Measurements from ENCODE around the gene GRID2.

GRID2 gene

GRCh38 chr4:93718233-93718632, 1414.5 kb downstream of the GRID2 start:
- no peak for TF ChIP-seq CTCF (IDR thresholded peaks at IDR 0.05)

DNA sequence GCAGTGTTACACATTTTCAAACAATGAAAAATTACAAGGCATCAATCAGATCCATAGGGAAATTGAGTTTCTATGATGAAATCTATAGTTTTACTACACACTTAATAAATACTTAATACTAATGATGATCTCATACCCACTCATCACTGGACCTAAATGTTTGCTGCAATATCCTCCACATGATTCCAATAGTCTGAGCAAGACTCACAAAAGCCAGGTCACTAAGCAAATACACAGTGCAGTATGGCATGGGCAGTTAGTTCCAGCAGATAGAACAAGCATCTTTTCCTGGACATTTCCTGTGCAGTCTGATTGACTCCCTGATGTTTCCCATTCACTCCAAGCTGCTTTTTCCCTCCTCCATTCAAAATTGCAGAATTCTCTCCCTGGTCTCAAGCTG, 1415.8 kb downstream of the GRID2 start:
- TF ChIP-seq CTCF (IDR thresholded peaks at IDR 0.05), result no peak

GRCh38 chr4:93722446-93722845, 1418.7 kb downstream of the GRID2 start:
- TF ChIP-seq CTCF (IDR thresholded peaks at IDR 0.05), result no peak

- no peak for TF ChIP-seq CTCF (IDR thresholded peaks at IDR 0.05)
These were observed 1426.5 kb downstream of the GRID2 start for GRCh38 chr4:93730251-93730650.

GRCh38 chr4:93730760-93731159, 1427.0 kb downstream of the GRID2 start:
- TF ChIP-seq CTCF (IDR thresholded peaks at IDR 0.05), result no peak

GRCh38 chr4:93731456-93731855, 1427.7 kb downstream of the GRID2 start:
- TF ChIP-seq CTCF (IDR thresholded peaks at IDR 0.05), result no peak

DNA sequence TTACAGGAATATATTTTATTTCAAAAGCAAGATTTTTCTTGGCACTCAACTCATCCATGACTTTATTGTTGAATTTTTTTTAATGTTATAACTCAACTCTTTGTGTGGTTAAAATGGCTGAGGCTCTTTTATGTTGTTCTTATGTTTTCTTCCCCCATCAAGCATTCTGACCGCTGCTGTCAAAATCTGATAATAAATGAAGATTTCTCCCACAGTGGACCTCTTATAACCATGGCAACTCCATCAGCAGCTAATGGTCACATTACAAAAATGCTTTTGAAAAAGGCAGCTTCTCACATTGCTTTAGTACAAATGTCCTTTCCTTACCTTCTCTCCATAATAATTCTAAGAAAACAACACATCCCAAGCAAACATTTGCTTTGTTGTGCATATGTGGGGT, 1428.7 kb downstream of the GRID2 start:
- TF ChIP-seq CTCF (IDR thresholded peaks at IDR 0.05), result no peak

DNA sequence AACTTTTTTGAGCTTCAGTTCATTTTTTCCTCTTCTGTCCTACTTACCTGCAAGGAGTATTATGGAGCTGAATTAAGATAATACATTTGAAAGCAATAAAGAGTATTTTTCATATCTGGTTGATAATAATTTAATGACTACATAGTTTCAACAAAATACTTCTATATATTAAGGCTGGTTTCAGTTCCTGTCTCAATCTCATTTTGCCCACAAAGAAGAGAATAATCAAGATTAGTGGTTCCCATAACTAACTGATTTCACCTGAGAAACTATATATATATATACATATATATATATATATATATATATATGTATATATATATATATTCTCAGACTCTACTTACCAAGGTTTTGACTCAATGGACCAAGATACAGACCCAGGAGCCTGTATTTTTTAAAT, 1437.1 kb downstream of the GRID2 start:
- TF ChIP-seq CTCF (IDR thresholded peaks at IDR 0.05), result no peak

Measured in LNCAP (cell line).